Testis (tissue), 3 donors: ENCODE data around the gene FARP2. TPM values are rescaled to one million over a fixed set of nuclear protein-coding genes. Genes with fewer than 3 reads are reported as not detected.
"Not testable (repeated sequence)": the region's sequence is repeated elsewhere in the genome, so short reads cannot be mapped to it uniquely, and the experiment has no call there.

Source experiments
- DNase-seq: peaks from one replicate; pipeline ENCODE4 v3.0.0-alpha.2; 2019
- H3K27ac ChIP-seq, 2 donors: fragments of 200-600 bp; sonication (generic); one replicate each; pipeline ENCODE4 v1.5.1; 2019
- H3K27me3 ChIP-seq: fragments of 200-600 bp; sonication (generic); one replicate; pipeline ENCODE4 v1.5.1; 2019
- H3K36me3 ChIP-seq: fragments of 200-600 bp; sonication (generic); one replicate; pipeline ENCODE4 v1.5.1; 2017; ENCODE audit warnings: low read depth; ENCODE audit errors: missing control alignments
- H3K4me1 ChIP-seq: fragments of 200-600 bp; sonication (generic); one replicate; pipeline ENCODE4 v1.5.1; 2019
- H3K4me3 ChIP-seq, 2 donors: fragments of 200-600 bp; sonication (generic); one replicate each; pipeline ENCODE4 v1.5.1; 2017 to 2019
- H3K9me3 ChIP-seq: fragments of 200-600 bp; sonication (generic); one replicate; pipeline ENCODE4 v1.5.1; 2017
- POLR2A ChIP-seq: fragments of 450-650 bp; IDR thresholded peaks from one replicate; pipeline ENCODE4 v1.6.1; 2017; ENCODE audit warnings: antibody characterized with exemption, mild to moderate bottlenecking, moderate library complexity
- WGBS, 2 donors: methylation state at CpG; one replicate each; pipeline ENCODE4 v1.1.5; 2018; 5-methylcytosine and 5-hydroxymethylcytosine counted together
- intact Hi-C: fragments of 100-400 bp; cut with DNase I; formaldehyde crosslinking; loops from one replicate; pipeline ENCODE4 v1.15.1; 2023; ENCODE audit warnings: low total_unique reads
- polyA plus RNA-seq: library from polyadenylated mRNA; stranded (reverse); fragments of 350-450 nt; fragmentation: Illumina TruSeq; extraction: RNeasy Lipid Tissue Mini Kit (QIAGEN cat#74804); gene quantifications from one replicate; pipeline ENCODE4 v1.2.3, GENCODE V29; 2014; ENCODE audit warnings: low read depth, low replicate concordance; ENCODE audit not compliant: insufficient read depth
- total RNA-seq, 2 donors: library from RNA; depleted of rRNA; stranded (reverse); fragments of >200 nt; gene quantifications; one replicate each; pipeline ENCODE4 v1.2.3, GENCODE V29; 2016
- TF ChIP-seq, protein P1 (sequence below), 3 experiments: fragments of 450-650 bp in 2 of 3; fragments of 200-600 bp in 1 of 3; sonication (generic) in 1 of 3; IDR thresholded peaks; one replicate each; pipeline ENCODE4 v1.5.1; 2016 to 2019; ENCODE audit warnings: antibody characterized with exemption in 3 of 3, mild to moderate bottlenecking in 2 of 3, moderate library complexity in 1 of 3

FARP2 gene
- total and polyA plus RNA-seq, 3 donors from 2014 or later, result 69.8 to 145 (median 78.1) TPM

DNA sequence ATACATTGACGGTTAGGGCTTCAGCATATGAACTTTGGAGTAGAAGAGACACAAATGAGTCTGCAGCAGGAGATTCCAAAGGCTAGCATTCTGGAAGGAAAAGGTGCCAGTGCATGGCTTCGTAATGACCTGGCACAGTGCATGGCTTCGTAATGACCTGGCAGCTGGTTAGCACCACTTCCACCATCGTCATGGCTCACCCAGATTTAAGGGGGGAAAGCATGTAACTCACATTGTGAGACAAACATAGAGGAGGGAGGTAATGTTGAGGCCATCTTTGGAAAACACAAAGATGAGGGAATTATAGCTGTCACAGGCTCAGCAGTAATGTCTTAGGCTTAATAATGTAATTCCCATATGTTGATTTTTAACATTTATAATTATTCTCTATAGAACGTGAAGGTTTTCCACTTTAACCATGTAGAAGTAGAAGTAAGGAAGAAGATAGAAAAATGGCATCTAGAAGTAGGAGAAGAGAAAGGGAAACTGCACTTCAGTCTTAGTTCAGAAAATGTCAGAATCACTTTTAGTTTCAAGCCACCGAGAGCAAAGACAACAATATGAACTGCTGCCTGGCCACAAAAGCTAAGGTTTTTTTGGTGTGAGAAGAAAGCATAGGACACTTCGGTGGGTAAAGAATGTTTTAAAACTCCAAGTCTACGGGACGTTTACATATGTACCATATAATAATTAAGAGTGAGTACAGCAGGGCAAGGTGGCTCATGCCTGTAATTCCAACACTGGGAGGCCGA, 159.1 kb downstream of the FARP2 start:
- Histone ChIP-seq H3K36me3 (no peaks in the 10 kb centered on the region), H3K27me3 (no peaks in the 10 kb centered on the region), H3K27ac (no peak overlapping the region), H3K4me1 (no peaks in the 10 kb centered on the region), H3K4me3 (no peak overlapping the region), H3K9me3 (no peaks in the 10 kb centered on the region)
- DNase-seq, result no peak
- WGBS, 2 donors, result 60 to 68% methylated on average over 10 of the region's 10 CpGs
- intact Hi-C loops, result no loop called here
- TF ChIP-seq, protein P1, sequence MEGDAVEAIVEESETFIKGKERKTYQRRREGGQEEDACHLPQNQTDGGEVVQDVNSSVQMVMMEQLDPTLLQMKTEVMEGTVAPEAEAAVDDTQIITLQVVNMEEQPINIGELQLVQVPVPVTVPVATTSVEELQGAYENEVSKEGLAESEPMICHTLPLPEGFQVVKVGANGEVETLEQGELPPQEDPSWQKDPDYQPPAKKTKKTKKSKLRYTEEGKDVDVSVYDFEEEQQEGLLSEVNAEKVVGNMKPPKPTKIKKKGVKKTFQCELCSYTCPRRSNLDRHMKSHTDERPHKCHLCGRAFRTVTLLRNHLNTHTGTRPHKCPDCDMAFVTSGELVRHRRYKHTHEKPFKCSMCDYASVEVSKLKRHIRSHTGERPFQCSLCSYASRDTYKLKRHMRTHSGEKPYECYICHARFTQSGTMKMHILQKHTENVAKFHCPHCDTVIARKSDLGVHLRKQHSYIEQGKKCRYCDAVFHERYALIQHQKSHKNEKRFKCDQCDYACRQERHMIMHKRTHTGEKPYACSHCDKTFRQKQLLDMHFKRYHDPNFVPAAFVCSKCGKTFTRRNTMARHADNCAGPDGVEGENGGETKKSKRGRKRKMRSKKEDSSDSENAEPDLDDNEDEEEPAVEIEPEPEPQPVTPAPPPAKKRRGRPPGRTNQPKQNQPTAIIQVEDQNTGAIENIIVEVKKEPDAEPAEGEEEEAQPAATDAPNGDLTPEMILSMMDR (IDR thresholded peaks at IDR 0.05), result no peak
- no peak for TF ChIP-seq POLR2A

DNA sequence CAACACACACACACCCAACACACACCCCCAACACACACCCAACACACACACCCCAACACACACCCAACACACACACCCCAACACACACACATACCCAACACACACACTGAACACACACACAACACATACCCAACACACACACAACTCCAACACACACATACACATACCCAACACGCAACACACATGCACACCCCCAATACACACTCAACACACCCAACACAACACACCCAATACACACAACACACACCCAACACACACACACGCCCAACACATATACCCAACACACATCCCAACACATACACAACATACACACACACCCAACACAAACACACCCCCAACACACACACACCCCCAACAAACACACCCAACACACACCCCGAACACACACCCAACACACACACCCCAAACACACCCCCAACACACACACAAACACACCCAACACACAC, 160.5 kb downstream of the FARP2 start:
- TF ChIP-seq, protein P1 (IDR thresholded peaks at IDR 0.05), result no peak
- TF ChIP-seq POLR2A, result no peak
- Histone ChIP-seq H3K4me1 (no peaks in the 10 kb centered on the region), H3K36me3 (no peaks in the 10 kb centered on the region), H3K4me3 (no peak overlapping the region), H3K27ac (no peak overlapping the region), H3K27me3 (no peaks in the 10 kb centered on the region), H3K9me3 (no peaks in the 10 kb centered on the region)
- WGBS, 2 donors, result 49 to 85% methylated on average over 3 of the region's 3 CpGs
- intact Hi-C loops, result no loop called here
- no peak for DNase-seq

DNA sequence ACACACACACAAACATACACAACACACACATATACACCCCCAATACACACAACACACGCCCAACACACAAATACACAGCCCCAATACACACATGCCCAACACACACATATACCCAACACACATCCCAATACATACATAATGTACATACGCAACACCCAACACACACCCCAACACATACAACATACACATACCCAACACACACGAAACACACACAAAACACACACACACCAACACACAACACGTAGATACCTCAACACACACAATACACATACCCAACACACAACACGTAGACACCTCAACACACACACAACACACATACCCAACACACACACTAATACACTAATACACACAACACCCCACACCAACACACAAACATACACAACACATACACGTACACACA, 161.2 kb downstream of the FARP2 start:
- no peaks in the 10 kb centered on the region for H3K36me3 ChIP-seq
- no peak overlapping the region for H3K27ac ChIP-seq
- TF ChIP-seq, protein P1 (IDR thresholded peaks at IDR 0.05), result no peak
- TF ChIP-seq POLR2A, result no peak
- H3K4me1 ChIP-seq, result no peaks in the 10 kb centered on the region
- no peak for DNase-seq
- no peaks in the 10 kb centered on the region for H3K27me3 ChIP-seq
- WGBS, 2 donors, result 81 to 82% methylated on average over 6 of the region's 6 CpGs
- H3K9me3 ChIP-seq, result no peaks in the 10 kb centered on the region
- H3K4me3 ChIP-seq, result no peak overlapping the region
- intact Hi-C loops, result no loop called here

DNA sequence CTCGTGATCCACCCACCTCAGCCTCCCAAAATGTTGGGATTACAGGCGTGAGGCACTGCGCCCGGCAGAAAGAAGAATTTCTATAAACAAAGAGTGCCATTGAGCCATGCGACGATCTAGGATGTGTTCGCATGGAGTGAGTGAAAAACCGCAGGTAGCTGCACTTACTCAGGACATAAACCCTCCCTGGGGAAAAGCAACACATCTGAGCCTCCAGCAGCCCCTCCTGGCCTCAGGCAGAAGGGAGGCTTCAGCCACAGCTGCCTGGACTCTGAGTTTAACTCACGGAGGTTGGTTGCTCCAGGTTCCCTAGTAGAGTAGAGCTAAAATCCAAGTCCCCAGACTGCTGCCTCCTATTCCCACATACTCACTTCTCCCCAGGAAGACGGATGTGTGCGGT, 163.6 kb downstream of the FARP2 start:
- Histone ChIP-seq H3K4me1 (no peaks in the 10 kb centered on the region), H3K4me3 (no peak overlapping the region), H3K36me3 (no peaks in the 10 kb centered on the region), H3K27ac (no peak overlapping the region), H3K27me3 (no peaks in the 10 kb centered on the region), H3K9me3 (no peaks in the 10 kb centered on the region)
- 74 to 79% methylated on average over 11 of the region's 11 CpGs for WGBS, 2 donors
- DNase-seq, result no peak
- no peak for TF ChIP-seq POLR2A
- TF ChIP-seq, protein P1 (IDR thresholded peaks at IDR 0.05), result no peak
- intact Hi-C loops, result no loop called here

DNA sequence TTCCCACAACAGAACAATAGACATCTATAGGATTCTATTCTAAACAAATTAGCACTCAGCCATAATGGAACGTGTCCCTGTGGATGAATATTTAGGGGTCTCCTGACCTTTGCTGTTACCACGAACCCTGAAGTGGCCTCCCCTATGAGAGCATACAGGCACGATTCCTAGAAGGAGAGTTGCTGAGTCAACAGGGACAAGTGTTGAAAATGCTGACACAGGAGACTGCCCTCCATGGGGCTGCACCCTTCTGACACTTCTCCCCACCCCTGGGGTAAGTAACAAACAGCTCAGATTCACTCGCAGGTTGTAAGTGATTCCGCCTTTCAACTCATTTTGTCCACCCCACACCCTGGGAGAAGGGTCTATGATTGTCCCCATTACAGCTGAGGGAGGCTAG, 166.4 kb downstream of the FARP2 start:
- no peaks in the 10 kb centered on the region for H3K9me3 ChIP-seq
- H3K27ac ChIP-seq, result no peak overlapping the region
- H3K36me3 ChIP-seq, result no peaks in the 10 kb centered on the region
- intact Hi-C loops, result no loop called here
- H3K4me1 ChIP-seq, result no peaks in the 10 kb centered on the region
- DNase-seq, result no peak
- H3K27me3 ChIP-seq, result no peaks in the 10 kb centered on the region
- TF ChIP-seq, protein P1 (IDR thresholded peaks at IDR 0.05), result no peak
- TF ChIP-seq POLR2A, result no peak
- no peak overlapping the region for H3K4me3 ChIP-seq
- 70 to 86% methylated on average over 3 to 5 of the region's 5 CpGs for WGBS, 2 donors

DNA sequence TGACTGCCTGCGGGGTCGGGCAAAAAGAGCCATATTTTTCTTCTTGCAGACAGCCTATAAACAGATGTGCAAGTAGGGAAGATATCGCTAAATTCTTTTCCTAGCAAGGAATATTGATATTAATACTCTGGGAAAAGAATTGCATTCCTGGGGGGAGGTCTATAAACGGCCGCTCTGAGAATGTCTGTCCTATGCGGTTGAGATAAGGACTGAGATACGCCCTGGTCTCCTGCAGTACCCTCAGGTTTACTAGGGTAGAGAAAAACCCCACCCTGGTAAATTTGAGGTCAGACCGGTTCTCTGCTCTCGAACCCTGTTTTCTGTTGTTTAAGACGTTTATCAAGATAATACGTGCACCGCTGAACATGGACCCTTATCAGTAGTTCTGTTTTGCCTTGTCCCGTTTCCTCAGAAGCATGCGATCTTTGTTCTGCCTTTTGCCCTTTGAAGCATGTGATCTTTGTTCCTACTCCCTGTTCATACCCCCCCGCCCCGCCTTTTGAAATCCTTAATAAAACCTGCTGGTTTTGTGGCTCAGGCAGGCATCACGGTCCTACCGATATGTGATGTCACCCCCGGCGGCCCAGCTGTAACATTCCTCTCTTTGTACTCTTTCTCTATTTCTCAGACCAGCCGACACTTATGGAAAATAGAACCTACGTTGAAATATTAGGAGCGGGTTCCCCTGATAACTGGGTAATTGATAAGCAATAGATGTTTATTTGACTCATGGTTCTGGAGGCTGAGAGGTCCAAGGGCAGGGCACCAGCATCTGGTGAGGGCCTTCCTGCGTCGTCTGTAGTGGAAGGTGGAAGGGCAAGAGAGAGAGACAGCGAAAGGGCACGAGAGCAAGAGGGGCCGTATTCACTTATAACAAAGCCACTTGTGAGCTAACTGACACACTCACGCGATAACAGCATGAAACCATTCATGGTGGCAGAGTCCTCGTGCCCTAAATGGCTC, 170.0 kb downstream of the FARP2 start:
- H3K27ac ChIP-seq, H3K4me3 ChIP-seq, DNase-seq, H3K4me1 ChIP-seq, H3K9me3 ChIP-seq, intact Hi-C loops, H3K27me3 ChIP-seq, H3K36me3 ChIP-seq: not testable (repeated sequence)
- 93% methylated on average over 31 of the region's 31 CpGs for WGBS, 2 donors
